Esophagus muscularis mucosa (tissue), 4 donors: ENCODE data around the gene PLSCR3. TPM values are rescaled to one million over a fixed set of nuclear protein-coding genes. Genes with fewer than 3 reads are reported as not detected.

Source experiments
- DNase-seq: peaks from one replicate; pipeline ENCODE4 v3.0.0-alpha.2; 2017; ENCODE audit errors: extremely low spot score
- H3K27ac ChIP-seq, 4 donors: fragments of 200-600 bp; sonication (generic); replicated peaks in 1 of 4; 1 replicate in 3 of 4; 2 replicates in 1 of 4; pipeline ENCODE4 v1.5.1; 2016 to 2019; ENCODE audit warnings: mild to moderate bottlenecking in 1 of 4
- H3K27me3 ChIP-seq, 4 donors: fragments of 200-600 bp; sonication (generic); one replicate each; pipeline versions ENCODE4 v1.5.1 to v1.6.0; 2016 to 2019
- H3K36me3 ChIP-seq, 4 donors: fragments of 200-600 bp; sonication (generic); one replicate each; pipeline ENCODE4 v1.5.1; 2016 to 2019
- H3K4me1 ChIP-seq, 4 donors: fragments of 200-600 bp; sonication (generic); one replicate each; pipeline ENCODE4 v1.5.1; 2016 to 2019
- H3K4me3 ChIP-seq, 4 donors: fragments of 200-600 bp; sonication (generic); 1 replicate in 2 of 4; 2 replicates in 2 of 4; pipeline ENCODE4 v1.5.1; 2016 to 2019; ENCODE audit warnings: mild to moderate bottlenecking in 4 of 4, moderate library complexity in 1 of 4
- H3K9me3 ChIP-seq, 4 donors: fragments of 200-600 bp; sonication (generic); 1 replicate in 3 of 4; 2 replicates in 1 of 4; pipeline ENCODE4 v1.5.1; 2016 to 2019
- EP300 ChIP-seq: sonication (generic); formaldehyde crosslinking; IDR thresholded peaks from one replicate; pipeline ENCODE4 v1.6.1; 2017; ENCODE audit warnings: antibody characterized with exemption
- POLR2A ChIP-seq: fragments of 450-650 bp; IDR thresholded peaks from one replicate; pipeline ENCODE4 v1.6.1; 2017; ENCODE audit warnings: antibody characterized with exemption, moderate library complexity, mild to moderate bottlenecking, low read depth
- POLR2AphosphoS5 ChIP-seq, 2 donors: sonication (generic); formaldehyde crosslinking; IDR thresholded peaks; one replicate each; pipeline ENCODE4 v1.6.1; 2017; ENCODE audit warnings: antibody characterized with exemption in 2 of 2
- WGBS: methylation state at CpG from one replicate; pipeline ENCODE4 v1.1.5; 2018; 5-methylcytosine and 5-hydroxymethylcytosine counted together
- intact Hi-C: fragments of 100-400 bp; cut with DNase I; formaldehyde crosslinking; loops from one replicate; pipeline ENCODE4 v1.15.1; 2023
- total RNA-seq, 4 donors: library from RNA; depleted of rRNA; stranded (reverse); fragments of >200 nt; gene quantifications; one replicate each; pipeline versions ENCODE4 v1.1.0 to v1.2.1, GENCODE V29; 2016
- TF ChIP-seq, protein P1 (sequence below), 3 experiments: fragments of 200-600 bp in 2 of 3; fragments of 450-650 bp in 1 of 3; sonication (generic) in 2 of 3; IDR thresholded peaks; one replicate each; pipeline ENCODE4 v1.5.1; 2017 to 2019; ENCODE audit warnings: antibody characterized with exemption in 3 of 3, mild to moderate bottlenecking in 2 of 3, moderate library complexity in 1 of 3

The PLSCR3 gene
- total RNA-seq, 4 donors from 2014 or later: 17.7 to 39.9 (median 24.3) TPM

DNA sequence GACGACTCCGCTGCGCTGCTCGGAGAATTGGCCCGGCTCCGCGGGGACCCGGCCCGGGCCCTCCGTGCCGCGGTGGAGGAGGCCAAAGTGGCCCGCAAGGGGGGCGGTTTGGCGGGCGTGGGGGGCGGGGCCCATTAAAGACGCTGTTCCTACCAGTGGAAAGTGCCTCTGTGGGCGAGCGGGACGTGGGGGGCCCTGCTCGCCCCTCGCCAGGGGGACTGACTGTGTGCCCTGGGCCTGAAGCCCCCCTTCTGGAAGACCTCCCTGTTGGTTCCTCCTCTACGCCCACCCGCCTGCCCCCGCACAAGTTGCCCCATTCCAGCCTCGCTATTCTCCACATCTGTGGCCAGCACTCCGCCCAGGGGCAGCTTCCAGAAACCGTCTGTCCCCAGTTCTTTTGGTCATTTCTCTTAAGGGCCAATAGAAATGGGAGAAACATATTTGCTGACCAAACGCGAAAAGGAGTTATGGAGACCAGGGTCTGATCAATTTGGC, 43.1 kb upstream of the PLSCR3 start:
- H3K4me3 ChIP-seq: peak overlapping the region; percentile 41 to 62 (median 46)
- peaks cover 57 to 71% (median 67%) of the 10 kb centered on the region in 4 donors for H3K4me1 ChIP-seq
- no peaks in the 10 kb centered on the region for H3K36me3 ChIP-seq
- 61% methylated on average over 9 of the region's 31 CpGs for WGBS
- no peak for TF ChIP-seq EP300
- TF ChIP-seq POLR2A: no peak
- no peak for TF ChIP-seq POLR2AphosphoS5 (IDR thresholded peaks at IDR 0.05)
- TF ChIP-seq, protein P1, sequence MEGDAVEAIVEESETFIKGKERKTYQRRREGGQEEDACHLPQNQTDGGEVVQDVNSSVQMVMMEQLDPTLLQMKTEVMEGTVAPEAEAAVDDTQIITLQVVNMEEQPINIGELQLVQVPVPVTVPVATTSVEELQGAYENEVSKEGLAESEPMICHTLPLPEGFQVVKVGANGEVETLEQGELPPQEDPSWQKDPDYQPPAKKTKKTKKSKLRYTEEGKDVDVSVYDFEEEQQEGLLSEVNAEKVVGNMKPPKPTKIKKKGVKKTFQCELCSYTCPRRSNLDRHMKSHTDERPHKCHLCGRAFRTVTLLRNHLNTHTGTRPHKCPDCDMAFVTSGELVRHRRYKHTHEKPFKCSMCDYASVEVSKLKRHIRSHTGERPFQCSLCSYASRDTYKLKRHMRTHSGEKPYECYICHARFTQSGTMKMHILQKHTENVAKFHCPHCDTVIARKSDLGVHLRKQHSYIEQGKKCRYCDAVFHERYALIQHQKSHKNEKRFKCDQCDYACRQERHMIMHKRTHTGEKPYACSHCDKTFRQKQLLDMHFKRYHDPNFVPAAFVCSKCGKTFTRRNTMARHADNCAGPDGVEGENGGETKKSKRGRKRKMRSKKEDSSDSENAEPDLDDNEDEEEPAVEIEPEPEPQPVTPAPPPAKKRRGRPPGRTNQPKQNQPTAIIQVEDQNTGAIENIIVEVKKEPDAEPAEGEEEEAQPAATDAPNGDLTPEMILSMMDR (IDR thresholded peaks at IDR 0.05): no peak
- H3K27me3 ChIP-seq: peaks cover 0 to 90% (median 37%) of the 10 kb centered on the region in 4 donors
- no peak for DNase-seq
- intact Hi-C loops: loop anchor here (2.0 to 5.0 kb wide), 4 partner anchors 33 to 120 kb away; partner anchors contain the start of genes TMEM256 and TNFSF13
- no peaks in the 10 kb centered on the region for H3K9me3 ChIP-seq
- H3K27ac ChIP-seq: peak overlapping the region in 2 of 4 donors; percentile 64 to 75

DNA sequence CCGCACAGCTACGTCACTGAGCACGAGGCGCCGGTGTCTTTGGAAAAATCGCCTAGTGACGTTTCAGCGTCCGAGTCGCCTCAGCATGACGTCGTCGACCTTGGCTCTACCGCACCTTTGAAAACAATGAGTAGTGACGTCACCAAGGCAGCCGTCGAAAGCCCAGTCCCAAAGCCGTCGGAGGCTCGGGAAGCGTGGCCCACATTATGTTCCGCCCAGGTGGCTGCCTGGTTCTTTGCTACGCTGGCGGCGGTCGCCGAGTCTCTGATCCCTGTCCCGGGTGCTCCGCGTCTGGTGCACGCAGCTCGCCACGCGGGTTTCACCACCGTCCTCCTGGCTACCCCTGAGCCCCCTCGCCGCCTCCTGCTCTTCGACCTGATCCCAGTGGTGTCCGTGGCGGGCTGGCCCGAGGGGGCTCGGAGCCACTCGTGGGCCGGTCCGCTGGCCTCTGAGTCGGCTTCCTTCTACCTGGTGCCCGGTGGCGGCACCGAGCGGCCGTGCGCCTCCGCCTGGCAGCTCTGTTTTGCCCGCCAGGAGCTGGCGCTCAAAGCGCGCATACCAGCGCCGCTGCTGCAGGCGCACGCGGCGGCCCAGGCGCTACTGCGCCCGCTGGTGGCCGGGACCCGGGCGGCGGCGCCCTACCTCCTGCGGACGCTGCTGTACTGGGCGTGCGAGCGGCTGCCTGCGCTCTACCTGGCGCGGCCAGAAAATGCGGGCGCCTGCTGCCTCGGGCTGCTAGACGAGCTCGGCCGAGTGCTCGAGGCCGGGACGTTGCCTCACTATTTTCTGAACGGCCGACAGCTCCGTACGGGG, 42.4 kb upstream of the PLSCR3 start:
- intact Hi-C loops: loop anchor here (2.0 to 5.0 kb wide), 4 partner anchors 32 to 121 kb away; partner anchors contain the start of genes TMEM256 and TNFSF13
- H3K9me3 ChIP-seq: no peaks in the 10 kb centered on the region
- H3K4me3 ChIP-seq: peak overlapping the region; percentile 41 to 62 (median 46)
- H3K4me1 ChIP-seq: peaks cover 57 to 71% (median 67%) of the 10 kb centered on the region in 4 donors
- H3K27me3 ChIP-seq: peaks cover 0 to 90% (median 37%) of the 10 kb centered on the region in 4 donors
- H3K36me3 ChIP-seq: no peaks in the 10 kb centered on the region
- TF ChIP-seq EP300 (no peak), POLR2AphosphoS5 (IDR thresholded peaks at IDR 0.05) (peak; percentile 54 to 58), POLR2A (no peak)
- TF ChIP-seq, protein P1 (IDR thresholded peaks at IDR 0.05): peak; percentile 92 to 96 (median 93)
- H3K27ac ChIP-seq: peak overlapping the region; percentile 59 to 75 (median 66)
- DNase-seq: no peak
- WGBS: 20% methylated on average over 27 of the region's 92 CpGs

DNA sequence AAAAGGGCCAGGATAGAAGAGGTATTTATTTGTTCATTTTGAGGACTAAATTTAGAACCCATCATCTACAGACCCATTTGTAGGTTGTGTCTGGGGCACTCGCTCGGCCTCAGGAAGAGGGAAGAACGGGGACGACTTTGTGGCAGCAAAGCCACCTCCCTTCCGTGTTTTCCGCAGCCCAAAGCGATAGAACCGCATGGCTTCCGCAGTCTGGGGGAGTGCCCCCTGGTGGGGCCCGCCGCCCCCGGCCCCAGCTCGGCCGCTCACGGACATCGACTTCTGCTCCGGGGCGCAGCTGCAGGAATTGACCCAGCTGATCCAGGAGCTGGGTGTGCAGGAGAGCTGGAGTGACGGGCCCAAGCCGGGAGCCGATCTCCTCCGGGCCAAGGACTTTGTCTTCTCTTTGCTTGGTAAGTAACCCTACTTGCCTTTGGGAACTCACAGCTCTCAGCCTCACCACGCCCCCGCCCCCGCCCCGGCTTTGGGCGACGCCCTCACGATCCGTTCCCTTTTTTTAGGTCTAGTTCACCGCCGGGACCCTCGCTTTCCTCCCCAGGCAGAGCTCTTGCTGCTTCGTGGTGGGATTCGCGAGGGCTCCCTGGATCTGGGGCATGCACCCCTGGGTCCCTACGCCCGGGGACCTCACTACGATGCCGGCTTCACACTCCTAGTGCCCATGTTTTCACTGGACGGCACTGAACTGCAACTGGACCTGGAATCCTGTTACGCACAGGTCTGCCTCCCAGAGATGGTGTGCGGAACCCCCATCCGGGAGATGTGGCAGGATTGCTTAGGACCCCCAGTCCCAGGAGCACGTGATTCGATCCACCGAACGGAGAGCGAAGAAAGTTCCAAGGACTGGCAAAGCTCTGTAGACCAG, 41.6 kb upstream of the PLSCR3 start:
- DNase-seq: no peak
- Histone ChIP-seq H3K4me1 (peaks cover 57 to 63% (median 61%) of the 10 kb centered on the region in 4 donors), H3K9me3 (no peaks in the 10 kb centered on the region), H3K4me3 (peak overlapping the region; percentile 41 to 62 (median 46)), H3K27ac (peak overlapping the region; percentile 27 to 64 (median 54)), H3K27me3 (peaks cover 0 to 82% (median 32%) of the 10 kb centered on the region in 4 donors), H3K36me3 (no peaks in the 10 kb centered on the region)
- 15% methylated on average over 34 of the region's 49 CpGs for WGBS
- no peak for TF ChIP-seq POLR2AphosphoS5 (IDR thresholded peaks at IDR 0.05)
- TF ChIP-seq, protein P1 (IDR thresholded peaks at IDR 0.05): peak in 1 of 3 experiments; percentile 5
- intact Hi-C loops: loop anchor here (2.0 to 5.0 kb wide), 4 partner anchors 31 to 121 kb away; partner anchors contain the start of genes TMEM256 and TNFSF13

DNA sequence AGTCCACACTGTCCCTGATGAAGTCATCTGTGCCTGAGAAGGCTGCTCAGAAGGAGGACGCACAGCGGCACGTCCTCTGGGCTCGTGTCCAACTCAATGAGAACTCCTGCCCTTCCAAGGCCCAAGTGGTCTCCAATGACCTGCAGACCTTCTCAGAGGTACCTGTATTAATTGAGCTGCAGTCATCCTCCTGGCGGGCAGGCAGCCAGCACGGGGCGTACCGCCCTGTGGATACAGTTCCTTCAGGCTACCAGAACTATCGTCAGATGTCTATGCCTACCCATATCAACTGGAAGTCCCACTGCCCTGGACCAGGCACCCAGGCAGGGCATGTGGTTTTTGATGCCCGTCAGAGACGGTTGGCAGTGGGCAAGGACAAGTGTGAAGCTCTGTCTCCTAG, 38.0 kb upstream of the PLSCR3 start:
- Histone ChIP-seq H3K27ac (no peak overlapping the region), H3K9me3 (no peaks in the 10 kb centered on the region), H3K36me3 (no peaks in the 10 kb centered on the region), H3K27me3 (peaks cover 0 to 46% (median under 1%) of the 10 kb centered on the region in 4 donors), H3K4me3 (no peak overlapping the region), H3K4me1 (peaks cover 20 to 27% (median 27%) of the 10 kb centered on the region in 4 donors)
- 96% methylated on average over 7 of the region's 11 CpGs for WGBS
- intact Hi-C loops: no loop called here
- TF ChIP-seq POLR2AphosphoS5 (IDR thresholded peaks at IDR 0.05): no peak
- TF ChIP-seq EP300: no peak
- TF ChIP-seq POLR2A: no peak
- TF ChIP-seq, protein P1 (IDR thresholded peaks at IDR 0.05): no peak
- no peak for DNase-seq
